Tibial artery (tissue), 4 donors: ENCODE data around the gene HHAT.

ENCODE experiments used
- DNase-seq, 2 donors: peaks; one replicate each; pipeline ENCODE4 v3.0.0-alpha.2; 2019
- H3K27ac ChIP-seq, 2 donors: fragments of 200-600 bp; sonication (generic) in 1 of 2; 1 replicate in 1 of 2; 2 replicates in 1 of 2; pipeline ENCODE4 v1.5.1; 2018 to 2019; ENCODE audit warnings: mild to moderate bottlenecking in 1 of 2
- H3K27me3 ChIP-seq, 2 donors: fragments of 200-600 bp; sonication (generic) in 1 of 2; one replicate each; pipeline versions ENCODE4 v1.5.1 to v1.6.0; 2016 to 2019
- H3K36me3 ChIP-seq, 3 donors: fragments of 200-600 bp; sonication (generic) in 2 of 3; one replicate each; pipeline ENCODE4 v1.5.1; 2016 to 2019; ENCODE audit warnings: mild to moderate bottlenecking in 2 of 3
- H3K4me1 ChIP-seq, 4 donors: fragments of 200-600 bp; sonication (generic) in 2 of 4; 1 replicate in 3 of 4; 2 replicates in 1 of 4; pipeline ENCODE4 v1.5.1; 2016 to 2019
- H3K4me3 ChIP-seq, 2 donors: fragments of 200-600 bp; sonication (generic) in 1 of 2; 1 replicate in 1 of 2; 2 replicates in 1 of 2; pipeline ENCODE4 v1.5.1; 2018 to 2019; ENCODE audit warnings: mild to moderate bottlenecking in 2 of 2
- H3K9me3 ChIP-seq, 3 donors: fragments of 200-600 bp; sonication (generic) in 1 of 3; one replicate each; pipeline ENCODE4 v1.5.1; 2016 to 2019
- intact Hi-C: fragments of 100-400 bp; cut with DNase I; formaldehyde crosslinking; loops from one replicate; pipeline ENCODE4 v1.15.0; 2023; ENCODE audit warnings: low total_unique reads
- TF ChIP-seq, protein P1 (sequence below), 2 experiments: fragments of 200-600 bp in 1 of 2; fragments of 450-650 bp in 1 of 2; IDR thresholded peaks; one replicate each; pipeline ENCODE4 v1.5.1; 2017 to 2019; ENCODE audit warnings: antibody characterized with exemption in 2 of 2, mild to moderate bottlenecking in 1 of 2, moderate library complexity in 1 of 2

The HHAT gene

GRCh38 chr1:210363119-210363518 is 34.4 kb downstream of the HHAT start:
- intact Hi-C loops = no loop called here
- TF ChIP-seq, protein P1, sequence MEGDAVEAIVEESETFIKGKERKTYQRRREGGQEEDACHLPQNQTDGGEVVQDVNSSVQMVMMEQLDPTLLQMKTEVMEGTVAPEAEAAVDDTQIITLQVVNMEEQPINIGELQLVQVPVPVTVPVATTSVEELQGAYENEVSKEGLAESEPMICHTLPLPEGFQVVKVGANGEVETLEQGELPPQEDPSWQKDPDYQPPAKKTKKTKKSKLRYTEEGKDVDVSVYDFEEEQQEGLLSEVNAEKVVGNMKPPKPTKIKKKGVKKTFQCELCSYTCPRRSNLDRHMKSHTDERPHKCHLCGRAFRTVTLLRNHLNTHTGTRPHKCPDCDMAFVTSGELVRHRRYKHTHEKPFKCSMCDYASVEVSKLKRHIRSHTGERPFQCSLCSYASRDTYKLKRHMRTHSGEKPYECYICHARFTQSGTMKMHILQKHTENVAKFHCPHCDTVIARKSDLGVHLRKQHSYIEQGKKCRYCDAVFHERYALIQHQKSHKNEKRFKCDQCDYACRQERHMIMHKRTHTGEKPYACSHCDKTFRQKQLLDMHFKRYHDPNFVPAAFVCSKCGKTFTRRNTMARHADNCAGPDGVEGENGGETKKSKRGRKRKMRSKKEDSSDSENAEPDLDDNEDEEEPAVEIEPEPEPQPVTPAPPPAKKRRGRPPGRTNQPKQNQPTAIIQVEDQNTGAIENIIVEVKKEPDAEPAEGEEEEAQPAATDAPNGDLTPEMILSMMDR (IDR thresholded peaks at IDR 0.05) = no peak
- Histone ChIP-seq H3K36me3 (no peaks in the 10 kb centered on the region), H3K9me3 (peaks cover 0 to 5% (median 0%) of the 10 kb centered on the region in 3 donors), H3K27ac (peak overlapping the region in 1 of 2 donors; percentile 13), H3K4me1 (peaks cover 0 to 26% (median 13%) of the 10 kb centered on the region in 4 donors), H3K4me3 (no peak overlapping the region), H3K27me3 (no peaks in the 10 kb centered on the region)
- DNase-seq = peak in 1 of 2 donors; percentile 64

- TF ChIP-seq, protein P1 (IDR thresholded peaks at IDR 0.05) = no peak
- H3K27ac ChIP-seq = no peak overlapping the region
- no peak for DNase-seq
- H3K4me1 ChIP-seq = peaks cover 0 to 26% (median 13%) of the 10 kb centered on the region in 4 donors
- intact Hi-C loops = no loop called here
- H3K4me3 ChIP-seq = no peak overlapping the region
- no peaks in the 10 kb centered on the region for H3K27me3 ChIP-seq
- H3K9me3 ChIP-seq = peaks cover 0 to 5% (median 0%) of the 10 kb centered on the region in 3 donors
- no peaks in the 10 kb centered on the region for H3K36me3 ChIP-seq
These were observed 35.8 kb downstream of the HHAT start for GRCh38 chr1:210364479-210364878.

GRCh38 chr1:210366767-210367166 is 38.1 kb downstream of the HHAT start:
- DNase-seq = no peak
- Histone ChIP-seq H3K27ac (no peak overlapping the region), H3K9me3 (no peaks in the 10 kb centered on the region), H3K36me3 (no peaks in the 10 kb centered on the region), H3K4me3 (no peak overlapping the region), H3K4me1 (peaks cover 0 to 20% (median 10%) of the 10 kb centered on the region in 4 donors), H3K27me3 (no peaks in the 10 kb centered on the region)
- intact Hi-C loops = no loop called here
- TF ChIP-seq, protein P1 (IDR thresholded peaks at IDR 0.05) = no peak

DNA sequence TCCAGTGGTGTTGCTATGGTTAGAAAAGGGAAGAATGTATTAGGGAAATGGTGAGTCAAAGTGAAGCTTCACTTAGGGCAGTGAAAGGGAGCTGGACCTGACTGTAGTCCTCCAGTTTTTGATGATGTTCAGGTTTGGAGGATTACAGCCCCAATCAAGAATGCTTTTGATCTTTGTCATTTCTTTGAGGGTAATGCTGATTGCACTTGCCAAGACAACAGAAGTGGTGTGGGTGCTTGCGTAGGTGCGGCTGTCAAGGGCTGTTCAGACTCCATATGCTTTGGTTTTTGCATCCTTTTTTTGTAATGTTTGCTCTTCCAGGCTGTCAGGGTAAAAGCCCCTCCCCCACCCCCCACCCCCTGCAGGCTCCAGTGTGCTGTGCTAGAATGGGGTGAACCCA is 38.9 kb downstream of the HHAT start:
- H3K36me3 ChIP-seq = no peaks in the 10 kb centered on the region
- intact Hi-C loops = no loop called here

DNA sequence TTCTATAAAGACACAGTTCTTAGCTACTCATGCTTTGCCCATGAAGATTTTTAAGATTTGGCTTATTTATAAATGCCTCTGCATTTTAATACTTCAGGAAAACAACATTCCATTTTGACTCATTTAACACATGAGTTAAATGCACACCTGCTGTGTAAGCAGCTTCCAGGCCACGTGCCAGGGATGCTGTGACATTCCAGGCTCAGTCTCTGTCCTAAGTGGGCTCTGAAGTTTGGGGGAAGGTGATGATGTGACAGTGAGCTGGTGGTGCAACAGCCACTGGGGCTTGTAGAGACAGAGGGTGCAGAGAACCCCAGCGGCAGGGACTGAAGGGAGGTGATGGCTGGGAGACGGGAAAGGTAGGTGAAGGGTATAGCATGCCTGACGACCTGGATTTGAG is 40.7 kb downstream of the HHAT start:
- TF ChIP-seq, protein P1 (IDR thresholded peaks at IDR 0.05) = no peak
- Histone ChIP-seq H3K4me1 (peaks cover 0 to 9% (median 0%) of the 10 kb centered on the region in 4 donors), H3K36me3 (no peaks in the 10 kb centered on the region), H3K27ac (no peak overlapping the region), H3K27me3 (no peaks in the 10 kb centered on the region), H3K4me3 (no peak overlapping the region), H3K9me3 (no peaks in the 10 kb centered on the region)
- no peak for DNase-seq
- intact Hi-C loops = no loop called here

More for the DNA sequence above, 38.9 kb downstream of the HHAT start:
- Histone ChIP-seq H3K4me3 (no peak overlapping the region), H3K4me1 (peaks cover 0 to 15% (median 9%) of the 10 kb centered on the region in 4 donors), H3K27ac (no peak overlapping the region), H3K27me3 (no peaks in the 10 kb centered on the region), H3K9me3 (no peaks in the 10 kb centered on the region)
- TF ChIP-seq, protein P1 (IDR thresholded peaks at IDR 0.05) = no peak
- DNase-seq = no peak

DNA sequence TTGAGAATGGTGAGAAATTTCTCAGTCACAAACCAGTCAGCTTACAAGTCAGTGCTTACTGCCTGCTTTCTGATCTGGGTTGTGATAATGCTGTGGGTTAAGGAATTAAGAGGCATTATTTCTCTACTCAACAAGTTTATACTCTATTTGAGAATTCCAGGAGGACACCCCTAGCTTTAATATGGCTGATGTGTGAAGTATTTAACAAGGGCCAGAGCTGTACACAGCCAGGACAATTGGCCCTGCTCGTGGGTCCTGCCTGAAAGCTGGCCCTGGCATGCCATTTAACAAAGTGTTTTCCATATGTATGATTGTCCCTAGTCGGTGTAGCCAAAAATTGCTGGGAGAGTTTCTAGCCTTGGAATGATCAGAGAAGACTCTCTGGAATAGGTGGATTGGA is 43.2 kb downstream of the HHAT start:
- no peaks in the 10 kb centered on the region for H3K27me3 ChIP-seq
- no peak overlapping the region for H3K27ac ChIP-seq
- intact Hi-C loops = no loop called here
- DNase-seq = no peak
- no peaks in the 10 kb centered on the region for H3K36me3 ChIP-seq
- no peaks in the 10 kb centered on the region for H3K9me3 ChIP-seq
- TF ChIP-seq, protein P1 (IDR thresholded peaks at IDR 0.05) = no peak
- H3K4me3 ChIP-seq = no peak overlapping the region
- peaks cover 0 to 9% (median 0%) of the 10 kb centered on the region in 4 donors for H3K4me1 ChIP-seq
